Lung (tissue), 12 donors: ENCODE results near the gene OR2A7. TPM values are rescaled to one million over a fixed set of nuclear protein-coding genes. Genes with fewer than 3 reads are reported as not detected.
"Not testable (repeated sequence)": the region's sequence is repeated elsewhere in the genome, so short reads cannot be mapped to it uniquely, and the experiment has no call there.

Experiments used
- ATAC-seq: fragments of 200-7000 bp; cut with Tn5 transposase; one replicate; pipeline ENCODE4 v1.9.1; 2020; ENCODE audit warnings: moderate number of reproducible peaks; ENCODE audit not compliant: insufficient read depth, low FRiP score
- DNase-seq, 3 donors: peaks; one replicate each; pipeline ENCODE4 v3.0.0-alpha.2; 2013 to 2017
- H3K27ac ChIP-seq, 2 donors: one replicate each; pipeline ENCODE4 v1.5.1; 2013; ENCODE audit warnings: mild to moderate bottlenecking in 2 of 2, moderate library complexity in 2 of 2, control low read depth in 1 of 2, inconsistent platforms in 1 of 2, low read depth in 1 of 2, low read length in 1 of 2
- H3K27me3 ChIP-seq, 3 donors: one replicate each; pipeline ENCODE4 v1.5.1; 2013; ENCODE audit warnings: low read length in 2 of 3; ENCODE audit not compliant: control insufficient read depth in 3 of 3, insufficient read depth in 3 of 3
- H3K36me3 ChIP-seq, 4 donors: one replicate each; pipeline ENCODE4 v1.5.1; 2013; ENCODE audit warnings: low read length in 4 of 4, mild to moderate bottlenecking in 1 of 4, moderate library complexity in 1 of 4; ENCODE audit not compliant: control insufficient read depth in 4 of 4, insufficient read depth in 4 of 4
- H3K4me1 ChIP-seq, 5 donors: one replicate each; pipeline ENCODE4 v1.5.1; 2013; ENCODE audit warnings: low read length in 5 of 5, mild to moderate bottlenecking in 2 of 5, moderate library complexity in 1 of 5; ENCODE audit not compliant: control insufficient read depth in 5 of 5, insufficient read depth in 5 of 5
- H3K4me3 ChIP-seq: one replicate; pipeline ENCODE4 v1.5.1; 2013; ENCODE audit warnings: mild to moderate bottlenecking, control low read depth, moderate library complexity
- H3K9ac ChIP-seq, 2 donors: one replicate each; pipeline ENCODE4 v1.5.1; 2013; ENCODE audit warnings: low read length in 2 of 2, control low read depth in 1 of 2; ENCODE audit not compliant: insufficient read depth in 1 of 2
- H3K9me3 ChIP-seq, 4 donors: one replicate each; pipeline ENCODE4 v1.5.1; 2013; ENCODE audit warnings: low read length in 3 of 4, mild to moderate bottlenecking in 1 of 4, moderate library complexity in 1 of 4; ENCODE audit not compliant: control insufficient read depth in 4 of 4, insufficient read depth in 3 of 4
- CTCF ChIP-seq: IDR thresholded peaks from 2 replicates; pipeline ENCODE4 v1.5.1; 2012; ENCODE audit warnings: mild to moderate bottlenecking; ENCODE audit errors: control extremely low read depth, extremely low read depth
- WGBS, 2 donors: extraction: QIAGEN DNeasy Blood & Tissue Kit; methylation state at CpG; one replicate each; pipeline ENCODE4 v1.1.7; 2013; 5-methylcytosine and 5-hydroxymethylcytosine counted together
- polyA plus RNA-seq, 2 donors: library from polyadenylated mRNA; stranded (reverse); fragments of 200-250 nt; gene quantifications; one replicate each; pipeline ENCODE4 v1.2.1, GENCODE V29; 2013
- total RNA-seq, 2 donors: library from RNA; depleted of rRNA in 1 of 2; stranded (reverse); fragments of >200 nt in 1 of 2; gene quantifications; one replicate each; pipeline ENCODE4 v1.2.1, GENCODE V29; 2014 to 2021
- donor health status: control.
- donor health status: control.
- donor health status: Bipolar disorder and iron deficiency.
- donor health status: healthy.
- donor health status: DM: yes; HTN: yes; CAD: no.

Gene OR2A7
- total and polyA plus RNA-seq, 4 donors: 1.3 to 19.5 (median 4.3) TPM

DNA sequence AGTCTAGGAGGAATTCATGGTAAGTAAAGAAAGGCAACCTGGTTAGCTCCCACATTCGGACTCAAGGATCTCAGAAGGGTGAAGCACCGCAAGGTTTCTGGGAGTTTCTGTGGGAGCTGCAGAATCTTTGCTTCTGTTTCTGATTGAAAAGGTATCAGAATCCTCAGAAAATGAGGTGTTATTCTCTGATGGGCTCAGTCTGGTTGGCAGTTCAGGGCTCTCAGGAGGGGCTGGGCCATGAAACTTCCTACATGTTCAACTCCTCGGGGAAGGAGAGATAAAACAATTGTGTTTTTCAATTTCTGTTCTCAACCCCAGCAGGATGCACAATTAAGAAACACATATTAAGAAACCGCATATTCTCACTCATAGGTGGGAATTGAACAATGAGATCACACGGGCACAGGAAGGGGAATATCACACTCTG lies 9.1 kb downstream of the OR2A7 start:
- ATAC-seq (no peak), DNase-seq (no peak)
- no peak overlapping the region for H3K27ac ChIP-seq
- H3K36me3 ChIP-seq: no peaks in the 10 kb centered on the region
- H3K9me3 ChIP-seq: no peaks in the 10 kb centered on the region
- WGBS, 2 donors: 70 to 82% methylated on average over 5 of the region's 5 CpGs
- no peak overlapping the region for H3K4me3 ChIP-seq
- no peaks in the 10 kb centered on the region for H3K27me3 ChIP-seq
- no peak overlapping the region for H3K9ac ChIP-seq
- no peaks in the 10 kb centered on the region for H3K4me1 ChIP-seq
- no peak for TF ChIP-seq CTCF

DNA sequence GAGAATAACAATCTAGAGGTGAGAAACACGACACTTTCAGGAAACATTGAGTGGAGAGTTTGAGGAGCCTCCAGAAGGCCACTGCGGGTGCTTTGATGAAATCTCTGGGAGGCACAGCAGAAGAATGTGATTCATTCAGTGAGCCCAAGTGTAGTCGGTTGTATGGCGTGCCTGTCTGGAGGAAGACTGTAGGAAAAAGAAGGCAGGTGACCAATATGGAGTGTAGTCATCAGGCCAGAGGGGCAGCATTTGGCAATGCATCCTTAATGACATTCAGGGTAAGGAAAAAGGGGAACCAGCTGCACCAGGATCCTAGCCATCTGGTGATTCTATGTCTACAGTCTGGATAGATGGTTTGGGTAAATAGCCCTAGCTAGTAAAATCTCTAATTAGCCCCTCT lies 12.3 kb downstream of the OR2A7 start:
- not testable (repeated sequence) for H3K9ac ChIP-seq, DNase-seq, H3K4me3 ChIP-seq, H3K4me1 ChIP-seq, H3K27ac ChIP-seq, ATAC-seq, H3K36me3 ChIP-seq, H3K27me3 ChIP-seq, H3K9me3 ChIP-seq
- no CpG with 5 or more reads among the region's 4 CpGs for WGBS, 2 donors

DNA sequence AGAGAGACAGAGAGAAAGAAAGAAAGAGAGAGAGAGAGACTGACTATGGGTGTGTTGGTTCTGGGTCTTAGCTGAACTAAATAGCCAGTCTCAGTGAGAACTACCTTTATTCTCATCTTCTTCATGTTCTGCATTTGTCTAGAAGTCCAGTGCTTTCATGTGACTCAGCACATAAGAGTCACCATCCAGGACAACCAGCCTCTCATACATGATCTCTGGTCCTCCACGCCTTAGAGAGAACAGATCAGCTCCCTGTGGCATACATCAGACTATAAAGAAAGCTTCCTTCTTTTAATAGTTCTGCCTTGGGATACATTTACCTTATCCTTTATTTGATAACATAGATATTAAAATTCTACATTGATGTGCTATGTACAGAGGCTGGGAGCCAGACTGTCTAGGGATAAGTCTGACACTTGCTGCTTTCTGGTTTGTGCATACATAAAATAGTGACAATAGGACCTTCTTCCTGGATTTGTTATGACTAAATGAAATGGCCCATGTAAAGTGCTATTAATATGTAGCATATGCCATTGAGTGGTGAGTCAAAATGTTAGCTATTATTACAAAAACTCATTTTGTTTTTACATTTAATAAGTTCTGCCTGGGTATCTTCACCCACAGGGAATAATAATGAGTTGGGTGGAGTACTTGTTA lies 16.8 kb downstream of the OR2A7 start:
- not testable (repeated sequence) for ATAC-seq, H3K27me3 ChIP-seq, H3K27ac ChIP-seq, H3K9ac ChIP-seq, DNase-seq, H3K4me1 ChIP-seq, H3K4me3 ChIP-seq, H3K9me3 ChIP-seq, H3K36me3 ChIP-seq
- WGBS, 2 donors: no CpG with 5 or more reads among the region's 1 CpG

DNA sequence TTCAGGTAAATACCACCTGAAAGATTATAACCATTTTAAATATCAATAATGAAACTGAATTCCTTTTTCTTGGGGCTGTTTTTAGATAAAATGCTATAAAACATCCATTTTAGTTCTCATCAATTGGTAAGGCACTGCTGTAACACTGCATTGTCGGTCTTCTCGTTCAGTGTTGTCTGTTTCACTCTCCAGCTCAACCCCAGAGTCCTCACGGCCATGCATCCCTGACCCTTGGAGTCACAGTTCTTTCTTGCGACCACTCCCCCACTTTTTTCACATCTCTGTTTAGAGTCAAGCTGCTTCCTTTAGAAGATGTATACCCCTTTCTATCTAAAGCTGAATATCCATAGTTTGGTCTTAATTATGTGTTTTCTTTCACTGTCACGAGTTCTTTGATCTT lies 17.6 kb downstream of the OR2A7 start:
- not testable (repeated sequence) for H3K36me3 ChIP-seq, ATAC-seq, H3K4me3 ChIP-seq, DNase-seq, H3K27ac ChIP-seq, H3K27me3 ChIP-seq, H3K4me1 ChIP-seq, H3K9ac ChIP-seq, H3K9me3 ChIP-seq
- WGBS, 2 donors: no CpG with 5 or more reads among the region's 5 CpGs

DNA sequence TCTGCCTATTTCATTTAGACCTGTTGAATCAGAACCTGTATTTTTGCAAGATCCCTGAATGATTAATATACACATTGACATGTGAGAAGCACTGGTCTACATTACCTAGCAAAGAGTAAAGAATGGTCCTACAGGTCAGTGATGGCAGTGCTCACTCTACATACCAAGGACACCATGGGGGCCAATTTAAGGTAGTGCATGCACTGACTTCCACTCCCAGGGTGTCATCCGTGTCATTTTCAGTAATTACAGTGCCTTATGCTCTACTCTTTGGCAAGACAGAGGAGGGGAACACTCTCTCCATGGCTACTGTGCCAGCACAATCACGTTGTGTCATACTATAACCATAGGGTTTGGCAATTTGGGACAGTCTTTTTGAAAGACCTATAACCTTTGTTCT lies 19.2 kb downstream of the OR2A7 start:
- H3K4me3 ChIP-seq, DNase-seq, ATAC-seq, H3K9ac ChIP-seq, H3K4me1 ChIP-seq, H3K36me3 ChIP-seq, H3K27ac ChIP-seq, H3K27me3 ChIP-seq, H3K9me3 ChIP-seq: not testable (repeated sequence)
- WGBS, 2 donors: no CpG with 5 or more reads among the region's 2 CpGs

DNA sequence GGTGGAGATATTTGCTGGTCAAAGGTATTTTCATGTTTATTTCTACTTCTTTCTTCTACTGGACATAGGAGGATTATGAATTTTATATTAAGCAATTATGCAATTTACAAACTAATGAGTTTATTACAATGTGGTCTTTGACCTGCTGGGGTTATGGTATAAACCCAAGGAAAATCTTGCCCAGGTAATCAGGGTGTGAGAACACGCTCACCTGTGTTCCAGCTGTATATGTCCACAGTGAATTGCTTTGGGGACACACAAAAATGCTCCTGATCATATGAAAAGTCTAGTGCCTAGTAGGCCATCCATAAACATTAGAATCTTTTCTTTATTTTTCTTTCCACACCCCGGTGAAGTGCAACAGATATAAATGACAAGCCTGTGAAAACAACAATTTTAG lies 25.2 kb downstream of the OR2A7 start, which contains the start of gene OR2A42:
OR2A42 (minus strand) TSS at position 241 of the 400 bp plus-strand sequence. CDS start 6,762 bp downstream, outside the sequence.
- DNase-seq, H3K27ac ChIP-seq, H3K27me3 ChIP-seq, H3K4me3 ChIP-seq, H3K9ac ChIP-seq, H3K9me3 ChIP-seq, H3K4me1 ChIP-seq, H3K36me3 ChIP-seq, ATAC-seq: not testable (repeated sequence)
- 95 to 100% methylated on average over 1 of the region's 2 CpGs for WGBS, 2 donors

GRCh38 chr7:144238530-144239082 lies 26.0 kb downstream of the OR2A7 start:
- H3K9ac ChIP-seq, H3K27me3 ChIP-seq, ATAC-seq, DNase-seq, H3K4me3 ChIP-seq, H3K27ac ChIP-seq, H3K9me3 ChIP-seq, H3K4me1 ChIP-seq, H3K36me3 ChIP-seq: not testable (repeated sequence)
- 91% methylated on average over 2 of the region's 2 CpGs for WGBS, 2 donors
